ENCODE measurements around the gene TNNI3K. TPM values are rescaled to one million over a fixed set of nuclear protein-coding genes. Genes with fewer than 3 reads are reported as not detected.

TNNI3K gene
- polyA plus RNA-seq, 1 donor (not counting 4 experiments of a cell fraction or from before 2014, with no cell fraction given) = 0.41 TPM

- H4K20me1 ChIP-seq (ENCODE audit: control insufficient read depth, extremely low read depth, insufficient read depth, low read length) = no peaks in the 10 kb centered on the region
- H3K4me2 ChIP-seq (ENCODE audit: control insufficient read depth, extremely low read depth, insufficient read depth, low read depth, low read length) = no peak overlapping the region
- TF ChIP-seq EZH2 (IDR thresholded peaks at IDR 0.05; ENCODE audit: low read length) = no peak
- TF ChIP-seq CTCF (optimal IDR thresholded peaks at IDR 0.05 in 1 of 3, IDR thresholded peaks at IDR 0.05 in 1 of 3, conservative IDR thresholded peaks at IDR 0.05 in 1 of 3; ENCODE audit: extremely low read depth in 1 of 3, insufficient read depth in 2 of 3, low read length in 3 of 3) = no peak
- H3K36me3 ChIP-seq (ENCODE audit: control insufficient read depth in 2 of 2, extremely low read depth in 1 of 2, insufficient read depth in 2 of 2, low read length in 2 of 2) = no peaks in the 10 kb centered on the region
- H3K27ac ChIP-seq (ENCODE audit: control insufficient read depth, insufficient read depth, low read length) = no peak overlapping the region
- DNase-seq (ENCODE audit: low read depth, low spot score) (no peak), FAIRE-seq (no peak)
- dilution Hi-C loops (cut with MboI; ENCODE audit: extremely low pct_ligation_motif_present, low sequenced_read_pairs) = no loop called here
- no peaks in the 10 kb centered on the region for H3K79me2 ChIP-seq (ENCODE audit: control insufficient read depth, insufficient read depth, low read length)
- H3K4me3 ChIP-seq (ENCODE audit: control insufficient read depth in 2 of 3, extremely low read depth in 1 of 3, insufficient read depth in 2 of 3, low read depth in 1 of 3, low read length in 3 of 3) = no peak overlapping the region
- H3K9ac ChIP-seq (ENCODE audit: control insufficient read depth, extremely low read depth, insufficient read depth, low read length) = no peak overlapping the region
- H3K4me1 ChIP-seq (ENCODE audit: control insufficient read depth, extremely low read depth, insufficient read depth, low read length) = no peaks in the 10 kb centered on the region
- H3K27me3 ChIP-seq (ENCODE audit: control insufficient read depth, extremely low read depth, insufficient read depth, low read length) = no peaks in the 10 kb centered on the region
- H2AFZ ChIP-seq (ENCODE audit: control insufficient read depth, low read length) = no peak overlapping the region
- H3K9me3 ChIP-seq (ENCODE audit: control insufficient read depth, low read depth, low read length) = no peaks in the 10 kb centered on the region
- H3K9me1 ChIP-seq (ENCODE audit: control insufficient read depth, extremely low read depth, insufficient read depth, low read length) = no peaks in the 10 kb centered on the region
Measured at GRCh38 chr1:74333244-74333643, 98.1 kb downstream of the TNNI3K start.

- TF ChIP-seq EZH2 (IDR thresholded peaks at IDR 0.05; ENCODE audit: low read length) (no peak), CTCF (optimal IDR thresholded peaks at IDR 0.05 in 1 of 3, IDR thresholded peaks at IDR 0.05 in 1 of 3, conservative IDR thresholded peaks at IDR 0.05 in 1 of 3; ENCODE audit: extremely low read depth in 1 of 3, insufficient read depth in 2 of 3, low read length in 3 of 3) (no peak)
- Histone ChIP-seq H3K36me3 (ENCODE audit: control insufficient read depth in 2 of 2, extremely low read depth in 1 of 2, insufficient read depth in 2 of 2, low read length in 2 of 2) (no peaks in the 10 kb centered on the region), H3K27ac (ENCODE audit: control insufficient read depth, insufficient read depth, low read length) (no peak overlapping the region), H4K20me1 (ENCODE audit: control insufficient read depth, extremely low read depth, insufficient read depth, low read length) (no peaks in the 10 kb centered on the region), H2AFZ (ENCODE audit: control insufficient read depth, low read length) (no peak overlapping the region), H3K9me3 (ENCODE audit: control insufficient read depth, low read depth, low read length) (no peaks in the 10 kb centered on the region), H3K4me1 (ENCODE audit: control insufficient read depth, extremely low read depth, insufficient read depth, low read length) (no peaks in the 10 kb centered on the region), H3K9ac (ENCODE audit: control insufficient read depth, extremely low read depth, insufficient read depth, low read length) (no peak overlapping the region), H3K79me2 (ENCODE audit: control insufficient read depth, insufficient read depth, low read length) (no peaks in the 10 kb centered on the region), H3K4me3 (ENCODE audit: control insufficient read depth in 2 of 3, extremely low read depth in 1 of 3, insufficient read depth in 2 of 3, low read depth in 1 of 3, low read length in 3 of 3) (no peak overlapping the region), H3K4me2 (ENCODE audit: control insufficient read depth, extremely low read depth, insufficient read depth, low read depth, low read length) (no peak overlapping the region), H3K9me1 (ENCODE audit: control insufficient read depth, extremely low read depth, insufficient read depth, low read length) (no peaks in the 10 kb centered on the region), H3K27me3 (ENCODE audit: control insufficient read depth, extremely low read depth, insufficient read depth, low read length) (no peaks in the 10 kb centered on the region)
- dilution Hi-C loops (cut with MboI; ENCODE audit: extremely low pct_ligation_motif_present, low sequenced_read_pairs) = no loop called here
- DNase-seq (ENCODE audit: low read depth, low spot score) (no peak), FAIRE-seq (no peak)
Measured at GRCh38 chr1:74334147-74334546, 99.0 kb downstream of the TNNI3K start.
